Keratinocyte (primary cell): ENCODE data around the gene DIP2C. TPM values are rescaled to one million over a fixed set of nuclear protein-coding genes. Genes with fewer than 3 reads are reported as not detected.

ENCODE experiments used
- DNase-seq: peaks from one replicate; pipeline ENCODE4 v3.0.0-alpha.2; 2011; ENCODE audit warnings: low read depth, missing footprints, low spot score
- FAIRE-seq: peaks from 2 replicates; lab custom pipeline; 2011; peaks lifted over from hg19 to GRCh38; lab: Jason Lieb, UNC
- H2AFZ ChIP-seq: 2 replicates; pipeline ENCODE4 v1.6.0; 2012; ENCODE audit warnings: low read length, control low read depth, inconsistent platforms; ENCODE audit not compliant: control insufficient read depth
- H3K27ac ChIP-seq: 2 replicates; pipeline ENCODE4 v1.5.1; 2011; ENCODE audit warnings: low read length; ENCODE audit not compliant: control insufficient read depth, insufficient read depth
- H3K27me3 ChIP-seq: 3 replicates; pipeline ENCODE4 v1.6.0; 2011; ENCODE audit warnings: low read length; ENCODE audit not compliant: control insufficient read depth, insufficient read depth; ENCODE audit errors: extremely low read depth
- H3K36me3 ChIP-seq, 2 experiments: 2 replicates in 1 of 2; 3 replicates in 1 of 2; pipeline ENCODE4 v1.5.1; 2011; ENCODE audit warnings: low read length in 2 of 2, mild to moderate bottlenecking in 1 of 2; ENCODE audit not compliant: control insufficient read depth in 2 of 2, insufficient read depth in 2 of 2; ENCODE audit errors: extremely low read depth in 1 of 2
- H3K4me1 ChIP-seq: 3 replicates; pipeline ENCODE4 v1.5.1; 2011; ENCODE audit warnings: low read length; ENCODE audit not compliant: control insufficient read depth, insufficient read depth; ENCODE audit errors: extremely low read depth
- H3K4me2 ChIP-seq: 3 replicates; pipeline ENCODE4 v1.6.0; 2011; ENCODE audit warnings: low read depth, low read length; ENCODE audit not compliant: control insufficient read depth, insufficient read depth; ENCODE audit errors: extremely low read depth
- H3K4me3 ChIP-seq, 3 experiments: fragments of 200-600 bp in 1 of 3; sonication (generic) in 1 of 3; 2 replicates in 2 of 3; 3 replicates in 1 of 3; pipeline ENCODE4 v1.5.1; 2011 to 2016; ENCODE audit warnings: low read length in 3 of 3, mild to moderate bottlenecking in 3 of 3, control low read depth in 2 of 3, inconsistent platforms in 1 of 3, low read depth in 1 of 3, mixed read lengths in 1 of 3, mixed run types in 1 of 3, moderate library complexity in 1 of 3; ENCODE audit not compliant: control insufficient read depth in 2 of 3, insufficient read depth in 2 of 3; ENCODE audit errors: extremely low read depth in 1 of 3
- H3K79me2 ChIP-seq: 2 replicates; pipeline ENCODE4 v1.6.0; 2012; ENCODE audit warnings: low read length; ENCODE audit not compliant: control insufficient read depth, insufficient read depth
- H3K9ac ChIP-seq: 3 replicates; pipeline ENCODE4 v1.6.0; 2011; ENCODE audit warnings: low read length; ENCODE audit not compliant: control insufficient read depth, insufficient read depth; ENCODE audit errors: extremely low read depth
- H3K9me1 ChIP-seq: 3 replicates; pipeline ENCODE4 v1.6.0; 2011; ENCODE audit warnings: low read length; ENCODE audit not compliant: control insufficient read depth, insufficient read depth; ENCODE audit errors: extremely low read depth
- H3K9me3 ChIP-seq: 2 replicates; pipeline ENCODE4 v1.5.1; 2012; ENCODE audit warnings: low read depth, low read length; ENCODE audit not compliant: control insufficient read depth
- H4K20me1 ChIP-seq: 3 replicates; pipeline ENCODE4 v1.6.0; 2011; ENCODE audit warnings: low read length; ENCODE audit not compliant: control insufficient read depth, insufficient read depth; ENCODE audit errors: extremely low read depth
- EZH2 ChIP-seq: IDR thresholded peaks from one replicate; pipeline ENCODE4 v1.6.1; 2012; ENCODE audit warnings: inconsistent platforms, mild to moderate bottlenecking, low read length, moderate library complexity
- dilution Hi-C: fragments of 300-500 bp; cut with MboI; formaldehyde crosslinking; loops from one replicate; pipeline ENCODE4 v1.7.0; 2020; ENCODE audit warnings: low sequenced_read_pairs; ENCODE audit not compliant: extremely low pct_ligation_motif_present
- polyA plus RNA-seq, 5 experiments: library from polyadenylated mRNA; depleted of rRNA in 3 of 5; stranded (reverse) in 3 of 5; stranded (forward) in 1 of 5; unstranded in 1 of 5; fragments of >200 nt; gene quantifications; 1 replicate in 1 of 5; 2 replicates in 3 of 5; 3 replicates in 1 of 5; pipeline versions ENCODE4 v1.2.1 to v1.2.3, GENCODE V29; 2011 to 2012; ENCODE audit warnings: missing spikeins in 2 of 5, low read depth in 1 of 5, low replicate concordance in 1 of 5
- TF ChIP-seq, protein P1 (sequence below), 3 experiments: IDR thresholded peaks in 1 of 3; conservative IDR thresholded peaks in 1 of 3; optimal IDR thresholded peaks in 1 of 3; 2 replicates in 2 of 3; 3 replicates in 1 of 3; pipeline versions ENCODE3 to v1.5.1; 2011; ENCODE audit warnings: low read length in 3 of 3, mild to moderate bottlenecking in 3 of 3, moderate library complexity in 2 of 3, control low read depth in 1 of 3, inconsistent platforms in 1 of 3; ENCODE audit not compliant: insufficient read depth in 2 of 3; ENCODE audit errors: extremely low read depth in 1 of 3

DIP2C gene
- polyA plus RNA-seq, 1 donor (not counting 4 experiments of a cell fraction or from before 2014, with no cell fraction given): 1.3 TPM

GRCh38 chr10:377228-377627, 312.2 kb downstream of the DIP2C start:
- Histone ChIP-seq H4K20me1 (no peaks in the 10 kb centered on the region), H3K9me3 (no peaks in the 10 kb centered on the region), H3K9me1 (no peaks in the 10 kb centered on the region), H3K9ac (no peak overlapping the region), H3K79me2 (no peaks in the 10 kb centered on the region), H3K27ac (no peak overlapping the region), H3K4me3 (no peak overlapping the region), H3K27me3 (no peaks in the 10 kb centered on the region), H3K4me1 (peaks cover 5% of the 10 kb centered on the region), H3K36me3 (no peaks in the 10 kb centered on the region), H3K4me2 (no peak overlapping the region), H2AFZ (no peak overlapping the region)
- FAIRE-seq (no peak), DNase-seq (no peak)
- dilution Hi-C loops: no loop called here
- TF ChIP-seq, protein P1, sequence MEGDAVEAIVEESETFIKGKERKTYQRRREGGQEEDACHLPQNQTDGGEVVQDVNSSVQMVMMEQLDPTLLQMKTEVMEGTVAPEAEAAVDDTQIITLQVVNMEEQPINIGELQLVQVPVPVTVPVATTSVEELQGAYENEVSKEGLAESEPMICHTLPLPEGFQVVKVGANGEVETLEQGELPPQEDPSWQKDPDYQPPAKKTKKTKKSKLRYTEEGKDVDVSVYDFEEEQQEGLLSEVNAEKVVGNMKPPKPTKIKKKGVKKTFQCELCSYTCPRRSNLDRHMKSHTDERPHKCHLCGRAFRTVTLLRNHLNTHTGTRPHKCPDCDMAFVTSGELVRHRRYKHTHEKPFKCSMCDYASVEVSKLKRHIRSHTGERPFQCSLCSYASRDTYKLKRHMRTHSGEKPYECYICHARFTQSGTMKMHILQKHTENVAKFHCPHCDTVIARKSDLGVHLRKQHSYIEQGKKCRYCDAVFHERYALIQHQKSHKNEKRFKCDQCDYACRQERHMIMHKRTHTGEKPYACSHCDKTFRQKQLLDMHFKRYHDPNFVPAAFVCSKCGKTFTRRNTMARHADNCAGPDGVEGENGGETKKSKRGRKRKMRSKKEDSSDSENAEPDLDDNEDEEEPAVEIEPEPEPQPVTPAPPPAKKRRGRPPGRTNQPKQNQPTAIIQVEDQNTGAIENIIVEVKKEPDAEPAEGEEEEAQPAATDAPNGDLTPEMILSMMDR (optimal IDR thresholded peaks at IDR 0.05 in 1 of 3, IDR thresholded peaks at IDR 0.05 in 1 of 3, conservative IDR thresholded peaks at IDR 0.05 in 1 of 3; ENCODE audit: extremely low read depth in 1 of 3, insufficient read depth in 2 of 3, low read length in 3 of 3): no peak
- TF ChIP-seq EZH2: no peak

DNA sequence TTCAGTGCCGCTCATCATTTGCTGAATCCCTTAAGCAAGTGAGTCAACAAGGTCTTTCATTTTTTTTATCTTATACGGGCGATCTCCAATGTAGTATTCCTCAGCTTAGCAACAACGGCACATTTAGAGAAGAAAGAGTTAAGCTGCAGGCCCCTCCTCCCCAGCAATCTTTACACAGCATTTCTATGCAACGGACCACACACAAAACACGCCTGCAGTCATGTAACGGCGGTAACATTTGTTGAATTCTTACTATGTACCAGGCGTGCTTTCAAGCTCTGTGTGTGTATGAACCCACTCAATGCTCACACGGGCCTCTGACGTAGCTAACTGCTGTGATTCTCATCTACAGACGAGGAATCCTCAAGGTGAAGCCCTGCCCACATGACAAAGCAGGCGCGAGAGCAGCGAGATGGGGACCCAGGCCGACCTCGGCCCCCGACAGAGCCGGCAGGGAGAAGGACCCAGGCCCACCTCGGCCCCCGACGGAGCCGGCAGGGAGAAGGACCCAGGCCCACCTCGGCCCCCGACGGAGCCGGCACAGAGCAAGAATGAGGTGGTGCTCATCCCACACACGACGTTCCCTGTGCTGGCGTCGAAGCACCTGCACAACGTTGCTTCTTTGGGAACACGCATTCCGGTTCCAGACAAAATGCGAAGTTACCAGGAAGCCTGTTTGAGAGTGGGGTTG, 313.5 kb downstream of the DIP2C start:
- Histone ChIP-seq H3K4me3 (no peak overlapping the region), H3K9me3 (no peaks in the 10 kb centered on the region), H4K20me1 (no peaks in the 10 kb centered on the region), H3K27ac (no peak overlapping the region), H3K4me2 (no peak overlapping the region), H3K4me1 (peaks cover 5% of the 10 kb centered on the region), H3K27me3 (no peaks in the 10 kb centered on the region), H3K9ac (no peak overlapping the region), H3K79me2 (no peaks in the 10 kb centered on the region), H3K36me3 (no peaks in the 10 kb centered on the region), H3K9me1 (no peaks in the 10 kb centered on the region), H2AFZ (no peak overlapping the region)
- FAIRE-seq: no peak
- dilution Hi-C loops: no loop called here
- TF ChIP-seq, protein P1 (optimal IDR thresholded peaks at IDR 0.05 in 1 of 3, IDR thresholded peaks at IDR 0.05 in 1 of 3, conservative IDR thresholded peaks at IDR 0.05 in 1 of 3; ENCODE audit: extremely low read depth in 1 of 3, insufficient read depth in 2 of 3, low read length in 3 of 3): no peak
- no peak for TF ChIP-seq EZH2
- no peak for DNase-seq
